Thyroid gland (tissue), 4 donors: ENCODE results near the gene MAD2L1BP.
"Not testable (repeated sequence)": the region's sequence is repeated elsewhere in the genome, so short reads cannot be mapped to it uniquely, and the experiment has no call there.

Experiments
- POLR2A ChIP-seq, 2 donors: fragments of 450-650 bp; IDR thresholded peaks; one replicate each; pipeline ENCODE4 v1.6.1; 2017; ENCODE audit warnings: antibody characterized with exemption in 2 of 2, mild to moderate bottlenecking in 2 of 2, moderate library complexity in 1 of 2
- TF ChIP-seq, protein P1 (sequence below), 6 experiments: fragments of 200-600 bp in 3 of 6; fragments of 450-650 bp in 3 of 6; sonication (generic) in 3 of 6; IDR thresholded peaks; one replicate each; pipeline ENCODE4 v1.5.1; 2016 to 2019; ENCODE audit warnings: antibody characterized with exemption in 6 of 6, mild to moderate bottlenecking in 2 of 6, inconsistent platforms in 1 of 6, moderate library complexity in 1 of 6

DNA sequence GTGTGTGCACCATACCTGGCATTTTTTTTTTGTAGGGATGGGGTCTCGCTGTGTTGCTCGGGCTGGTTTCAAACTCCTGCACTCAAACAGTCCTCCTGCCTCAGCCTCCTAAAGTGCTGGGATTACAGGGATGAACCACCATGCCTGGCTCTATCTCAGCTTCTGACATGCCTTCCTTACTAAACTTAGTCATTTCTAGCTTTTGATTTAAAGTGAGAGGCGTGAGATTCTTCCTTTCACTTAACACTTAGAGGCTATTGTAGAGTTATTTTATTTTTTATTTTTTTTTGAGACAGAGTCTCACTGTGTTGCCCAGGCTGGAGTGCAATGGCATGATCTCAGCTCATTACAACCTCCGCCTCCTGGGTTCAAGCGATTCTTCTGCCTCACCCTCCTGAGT lies 27.3 kb downstream of the MAD2L1BP start:
- not testable (repeated sequence) for TF ChIP-seq POLR2A (IDR thresholded peaks at IDR 0.05)
- TF ChIP-seq, protein P1, sequence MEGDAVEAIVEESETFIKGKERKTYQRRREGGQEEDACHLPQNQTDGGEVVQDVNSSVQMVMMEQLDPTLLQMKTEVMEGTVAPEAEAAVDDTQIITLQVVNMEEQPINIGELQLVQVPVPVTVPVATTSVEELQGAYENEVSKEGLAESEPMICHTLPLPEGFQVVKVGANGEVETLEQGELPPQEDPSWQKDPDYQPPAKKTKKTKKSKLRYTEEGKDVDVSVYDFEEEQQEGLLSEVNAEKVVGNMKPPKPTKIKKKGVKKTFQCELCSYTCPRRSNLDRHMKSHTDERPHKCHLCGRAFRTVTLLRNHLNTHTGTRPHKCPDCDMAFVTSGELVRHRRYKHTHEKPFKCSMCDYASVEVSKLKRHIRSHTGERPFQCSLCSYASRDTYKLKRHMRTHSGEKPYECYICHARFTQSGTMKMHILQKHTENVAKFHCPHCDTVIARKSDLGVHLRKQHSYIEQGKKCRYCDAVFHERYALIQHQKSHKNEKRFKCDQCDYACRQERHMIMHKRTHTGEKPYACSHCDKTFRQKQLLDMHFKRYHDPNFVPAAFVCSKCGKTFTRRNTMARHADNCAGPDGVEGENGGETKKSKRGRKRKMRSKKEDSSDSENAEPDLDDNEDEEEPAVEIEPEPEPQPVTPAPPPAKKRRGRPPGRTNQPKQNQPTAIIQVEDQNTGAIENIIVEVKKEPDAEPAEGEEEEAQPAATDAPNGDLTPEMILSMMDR (IDR thresholded peaks at IDR 0.05), result not testable (repeated sequence)
